HG03575 (cell line): ENCODE measurements around the gene LRRC8D.

Experiments used
- ATAC-seq: cut with Tn5 transposase; IDR thresholded peaks from one replicate; pipeline ENCODE4 v1.9.1; 2021; ENCODE audit not compliant: unreplicated experiment, insufficient number of reproducible peaks, low FRiP score; ENCODE audit errors: extremely low read depth

Gene LRRC8D

GRCh38 chr1:89946532-89946931 lies 125.7 kb downstream of the LRRC8D start:
- no peak for ATAC-seq

DNA sequence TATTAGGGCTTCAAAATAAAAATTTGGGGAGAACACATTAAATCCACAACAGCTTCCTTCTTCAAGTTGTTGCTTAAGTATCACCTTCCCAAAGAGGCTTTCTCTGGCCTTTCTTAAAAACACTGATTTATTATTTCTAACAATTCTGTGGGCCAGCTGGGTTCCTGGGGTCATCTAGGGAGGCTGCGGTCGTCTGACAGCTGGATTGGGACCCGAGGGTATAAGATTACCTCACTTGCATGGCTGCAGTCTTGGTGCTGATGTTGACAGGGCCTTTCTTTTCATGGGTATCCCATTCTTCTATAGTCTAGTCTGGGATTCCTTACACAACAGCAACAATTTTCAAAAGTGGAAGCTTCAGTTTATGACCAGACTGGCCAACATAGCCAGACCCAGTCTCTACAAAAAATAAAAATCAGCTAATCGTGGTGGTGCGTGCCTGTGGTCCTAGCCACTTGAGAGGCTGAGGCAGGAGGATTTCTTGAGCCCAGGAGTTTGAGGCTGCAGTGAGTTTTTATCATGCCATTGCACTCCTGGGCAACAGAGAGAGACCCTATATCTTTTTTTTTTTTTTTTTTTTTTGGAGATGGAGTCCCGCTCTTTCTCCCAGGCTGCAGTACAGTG lies 128.0 kb downstream of the LRRC8D start:
- no peak for ATAC-seq

- ATAC-seq, result no peak
Observed at GRCh38 chr1:89949991-89950624, 129.3 kb downstream of the LRRC8D start.

- no peak for ATAC-seq
Observed at GRCh38 chr1:89950703-89951102, 129.9 kb downstream of the LRRC8D start.

DNA sequence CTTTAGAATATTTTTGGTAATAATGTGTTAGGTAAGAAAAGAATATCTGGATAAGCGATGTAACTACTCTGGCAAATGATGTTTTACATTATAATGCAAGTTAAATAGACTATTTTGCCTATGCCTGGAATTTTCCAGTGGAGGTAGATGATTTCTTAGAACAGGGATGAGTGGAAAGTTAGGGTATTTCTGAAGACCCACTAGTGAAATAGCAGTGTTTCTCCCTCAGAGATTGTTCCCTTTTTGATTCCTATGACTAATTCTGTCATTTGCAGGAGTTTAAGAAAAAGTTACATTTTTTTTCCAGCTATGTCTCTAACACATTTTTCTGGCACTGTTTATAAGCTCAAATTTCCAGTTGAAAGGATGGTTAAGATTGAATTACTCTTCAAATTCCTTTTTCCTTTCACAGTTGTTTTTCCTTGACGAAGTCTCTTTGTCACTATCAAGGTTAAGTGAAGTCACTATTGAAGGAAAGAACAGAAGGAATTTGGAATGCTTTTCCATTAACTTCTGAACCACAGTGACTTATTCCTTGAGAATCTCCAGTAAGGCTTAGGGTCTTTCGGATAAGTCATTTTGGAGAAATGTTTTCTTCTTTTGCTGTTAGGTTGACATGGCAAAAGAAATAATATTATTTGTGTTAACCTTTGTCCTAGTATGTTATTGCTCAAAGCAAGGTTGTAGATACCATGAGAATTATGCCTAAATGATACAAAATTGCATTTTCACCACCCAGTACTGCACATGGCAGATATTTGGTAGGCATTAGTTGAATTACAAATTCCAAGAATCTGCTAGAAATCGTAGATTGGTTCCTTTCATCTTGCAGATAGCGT lies 131.2 kb downstream of the LRRC8D start:
- ATAC-seq, result no peak

- ATAC-seq, result no peak
Observed at GRCh38 chr1:89952605-89953130, 131.8 kb downstream of the LRRC8D start.

DNA sequence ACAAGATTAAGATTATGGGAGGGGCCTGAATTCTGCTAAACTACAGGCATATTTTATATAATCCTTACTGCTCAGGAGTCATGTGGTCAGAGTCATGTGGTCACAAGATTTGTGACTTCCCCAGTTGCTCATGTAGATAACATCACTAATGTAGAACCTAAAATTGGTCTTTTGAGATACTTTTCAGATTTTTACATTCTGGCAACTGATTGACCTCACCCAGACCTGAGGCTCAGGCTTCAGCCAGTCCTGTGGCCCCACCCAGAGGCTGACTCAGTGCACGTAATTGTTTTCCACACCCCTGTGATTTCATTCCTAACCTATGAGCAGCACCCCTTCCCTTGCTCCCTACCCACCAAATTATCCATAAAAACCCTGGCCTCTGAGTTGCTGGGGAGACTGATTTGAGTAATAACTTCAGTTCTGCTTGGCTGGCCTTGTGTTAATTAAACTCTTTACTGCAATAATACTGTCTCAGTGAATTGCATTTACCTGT lies 132.3 kb downstream of the LRRC8D start:
- peak; percentile 44 for ATAC-seq

DNA sequence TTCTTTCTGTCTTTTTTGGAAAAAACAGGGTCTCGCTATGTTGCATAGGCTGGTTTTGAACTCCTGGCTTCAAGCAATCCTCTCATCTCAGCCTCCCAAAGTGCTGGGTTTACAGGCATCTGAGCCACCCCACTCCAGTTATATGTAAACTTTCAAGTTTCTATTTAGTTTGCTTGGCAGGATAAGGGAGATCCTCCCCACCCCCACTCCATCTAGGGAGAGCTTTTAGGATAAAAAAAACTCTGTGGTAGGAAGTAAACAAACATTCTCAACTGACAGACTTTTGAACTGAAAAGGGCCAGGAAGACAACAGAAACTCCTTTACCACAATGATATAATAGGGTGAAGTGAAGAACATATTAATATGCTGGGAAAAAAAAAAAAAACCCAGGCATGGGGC lies 133.1 kb downstream of the LRRC8D start:
- no peak for ATAC-seq

- no peak for ATAC-seq
Observed at GRCh38 chr1:89954401-89954800, 133.6 kb downstream of the LRRC8D start.

- ATAC-seq, result no peak
Observed at GRCh38 chr1:89955311-89956205, 134.7 kb downstream of the LRRC8D start.

DNA sequence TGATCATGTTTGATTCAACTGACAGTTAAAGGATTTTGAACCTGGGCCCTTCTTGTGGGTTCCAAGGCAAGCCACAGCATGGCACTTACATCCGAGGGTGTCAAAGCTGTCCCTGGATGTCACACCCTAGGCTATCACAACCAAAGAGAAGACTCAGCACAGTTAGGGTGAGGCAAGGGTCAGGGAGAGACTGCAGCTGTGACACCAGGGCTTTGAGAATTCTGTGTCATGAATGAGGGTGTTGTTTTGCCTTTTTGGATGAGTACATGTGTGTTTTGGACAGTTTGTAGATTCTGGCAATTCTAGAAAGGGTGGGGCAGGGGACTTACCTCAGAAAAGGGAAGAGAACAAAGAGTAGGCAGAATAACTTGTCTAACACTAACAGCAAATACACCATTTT lies 136.3 kb downstream of the LRRC8D start:
- no peak for ATAC-seq

- ATAC-seq, result no peak
Observed at GRCh38 chr1:89958851-89959654, 138.2 kb downstream of the LRRC8D start.

GRCh38 chr1:89959719-89960118 lies 138.9 kb downstream of the LRRC8D start:
- no peak for ATAC-seq

DNA sequence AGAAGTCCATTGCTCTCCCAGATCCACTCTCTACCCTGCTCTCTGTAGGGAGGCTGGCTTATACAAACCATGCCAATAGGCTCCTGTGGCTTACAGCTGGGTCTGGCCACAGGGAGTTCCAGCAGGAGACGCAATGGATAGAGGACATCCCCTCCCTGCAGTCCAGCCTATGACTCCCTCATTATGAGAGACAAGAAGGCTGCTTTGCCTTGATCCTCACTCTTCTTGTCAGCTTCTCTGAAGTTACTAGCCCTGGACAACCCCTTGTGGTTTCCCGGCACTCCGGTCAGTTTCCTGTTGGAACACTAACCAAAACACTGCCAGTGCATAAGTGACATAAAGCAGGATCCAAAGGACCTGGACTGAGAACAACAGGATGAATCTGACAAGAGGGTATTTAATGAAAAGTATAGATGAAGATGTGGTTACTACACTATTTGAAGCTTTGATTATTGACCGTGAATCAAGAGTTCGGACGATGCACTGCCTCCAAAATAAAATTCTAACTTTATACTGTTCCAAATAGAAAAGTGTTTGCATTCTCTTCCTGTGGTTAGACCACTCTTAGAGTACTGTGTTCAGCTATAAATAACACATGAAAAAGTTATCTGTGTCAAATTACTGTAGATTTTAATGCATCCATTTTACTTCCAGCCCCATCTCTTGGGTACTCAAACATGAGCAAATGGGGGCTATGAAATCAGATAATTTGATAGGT lies 141.4 kb downstream of the LRRC8D start:
- no peak for ATAC-seq

DNA sequence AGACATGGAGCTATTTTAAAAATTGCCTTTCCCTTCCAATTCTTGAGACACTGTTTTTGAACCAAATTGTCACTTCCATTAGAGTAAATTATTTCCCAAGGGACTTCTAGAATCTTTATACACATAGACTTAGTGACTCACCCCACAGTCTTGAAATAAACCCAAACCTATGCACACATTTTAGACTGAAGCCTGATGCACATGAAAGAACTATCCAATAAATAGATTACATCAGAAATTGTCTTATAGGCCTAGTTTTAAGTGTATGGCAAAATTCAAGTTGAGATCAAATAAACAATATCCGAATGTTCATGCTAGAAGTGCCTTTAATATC lies 141.9 kb downstream of the LRRC8D start:
- ATAC-seq, result no peak

DNA sequence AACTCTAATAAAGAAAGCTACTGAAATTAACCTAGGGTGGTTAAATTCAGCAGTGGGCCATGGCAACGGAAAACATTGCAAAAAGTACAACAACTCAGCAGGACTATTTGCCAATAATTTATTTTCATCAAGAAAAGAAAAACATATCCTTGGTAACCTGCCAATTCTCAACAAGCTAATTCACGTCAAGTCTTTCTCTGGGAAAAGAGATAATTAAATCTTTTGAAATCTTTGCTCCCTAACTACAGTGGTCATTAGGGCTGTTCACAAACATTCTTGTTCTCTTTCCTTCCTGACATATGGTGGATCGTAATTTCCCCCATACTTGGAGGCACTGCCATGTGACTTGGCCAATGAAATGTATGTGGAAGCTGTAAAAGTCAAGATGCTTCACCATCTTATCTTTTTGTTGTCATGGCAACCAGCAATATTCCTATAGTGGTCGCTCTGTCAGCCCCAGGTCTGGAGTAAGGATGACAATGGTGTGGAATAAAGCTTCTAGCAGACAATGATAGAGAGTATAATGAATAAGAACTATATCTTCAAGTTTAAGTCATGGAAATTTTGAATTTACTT lies 144.4 kb downstream of the LRRC8D start:
- ATAC-seq, result no peak

DNA sequence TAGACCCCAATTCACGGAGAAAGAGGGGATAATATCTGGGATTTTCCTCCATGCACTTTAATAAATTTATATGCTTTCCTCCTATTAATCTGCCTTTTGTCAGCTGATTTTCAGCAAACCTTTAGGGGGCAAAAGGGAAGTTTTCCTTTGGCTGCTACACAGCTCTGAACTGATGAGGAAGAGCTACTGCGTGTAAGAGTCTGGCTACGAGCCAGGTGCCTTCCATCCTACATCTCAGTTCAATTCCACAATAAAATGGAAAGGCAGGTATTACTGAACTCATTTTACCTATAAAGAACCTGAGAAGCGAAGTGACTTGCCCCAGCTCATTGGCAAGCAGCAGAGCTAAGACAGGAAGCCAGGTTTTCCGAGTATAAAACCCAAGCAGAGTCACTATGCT lies 145.8 kb downstream of the LRRC8D start:
- no peak for ATAC-seq
